ENCODE measurements around the gene COL5A1.
"Not testable (repeated sequence)": the region's sequence is repeated elsewhere in the genome, so short reads cannot be mapped to it uniquely, and the experiment has no call there.

Gene COL5A1

GRCh38 chr9:134663753-134664415 lies 22.3 kb downstream of the COL5A1 start:
- no peak for TF ChIP-seq CTCF (conservative IDR thresholded peaks at IDR 0.05; ENCODE audit: low read depth, low read length)
- DNase-seq (ENCODE audit: low read depth), result no peak
- H3K4me3 ChIP-seq (ENCODE audit: low read length), result no peak overlapping the region

- no peak for TF ChIP-seq CTCF (conservative IDR thresholded peaks at IDR 0.05; ENCODE audit: low read depth, low read length)
- DNase-seq (ENCODE audit: low read depth), result no peak
- no peak overlapping the region for H3K4me3 ChIP-seq (ENCODE audit: low read length)
Observed at GRCh38 chr9:134664446-134664845, 22.8 kb downstream of the COL5A1 start.

- TF ChIP-seq CTCF (conservative IDR thresholded peaks at IDR 0.05; ENCODE audit: low read depth, low read length), result no peak
- DNase-seq (ENCODE audit: low read depth), result no peak
- H3K4me3 ChIP-seq (ENCODE audit: low read length), result no peak overlapping the region
Observed at GRCh38 chr9:134666208-134666607, 24.6 kb downstream of the COL5A1 start.

GRCh38 chr9:134666831-134667230 lies 25.2 kb downstream of the COL5A1 start:
- no peak for TF ChIP-seq CTCF (conservative IDR thresholded peaks at IDR 0.05; ENCODE audit: low read depth, low read length)
- H3K4me3 ChIP-seq (ENCODE audit: low read length), result no peak overlapping the region
- DNase-seq (ENCODE audit: low read depth), result no peak

- DNase-seq (ENCODE audit: low read depth), result not testable (repeated sequence)
Observed at GRCh38 chr9:134668977-134669376, 27.4 kb downstream of the COL5A1 start.

GRCh38 chr9:134669399-134669955 lies 27.9 kb downstream of the COL5A1 start:
- no peak overlapping the region for H3K4me3 ChIP-seq (ENCODE audit: low read length)
- TF ChIP-seq CTCF (conservative IDR thresholded peaks at IDR 0.05; ENCODE audit: low read depth, low read length), result no peak
- DNase-seq (ENCODE audit: low read depth), result no peak

More at GRCh38 chr9:134668977-134669376, 27.4 kb downstream of the COL5A1 start:
- H3K4me3 ChIP-seq (ENCODE audit: low read length), result not testable (repeated sequence)

- DNase-seq (ENCODE audit: low read depth), result no peak
- no peak for TF ChIP-seq CTCF (conservative IDR thresholded peaks at IDR 0.05; ENCODE audit: low read depth, low read length)
- H3K4me3 ChIP-seq (ENCODE audit: low read length), result no peak overlapping the region
Observed at GRCh38 chr9:134670042-134670525, 28.5 kb downstream of the COL5A1 start.
